KMS-11 (cell line): ENCODE data around the gene SACS.

Source experiments
- H2AFZ ChIP-seq: fragments of 200-600 bp; sonication (generic); 2 replicates; pipeline ENCODE4 v1.6.1; 2016; ENCODE audit warnings: antibody characterized with exemption, mixed run types, low read depth
- H3K27ac ChIP-seq: fragments of 200-600 bp; sonication (generic); 2 replicates; pipeline ENCODE4 v1.6.1; 2016; ENCODE audit warnings: mild to moderate bottlenecking, mixed run types
- H3K27me3 ChIP-seq: fragments of 200-600 bp; sonication (generic); 2 replicates; pipeline ENCODE4 v1.6.1; 2017; ENCODE audit warnings: mild to moderate bottlenecking, low read depth, mixed run types, moderate library complexity; ENCODE audit not compliant: insufficient read depth
- H3K36me3 ChIP-seq: fragments of 200-600 bp; sonication (generic); 2 replicates; pipeline ENCODE4 v1.6.1; 2017; ENCODE audit warnings: mild to moderate bottlenecking, mixed run types; ENCODE audit not compliant: insufficient read depth
- H3K4me1 ChIP-seq: fragments of 200-600 bp; sonication (generic); 2 replicates; pipeline ENCODE4 v1.6.1; 2016; ENCODE audit warnings: mild to moderate bottlenecking, low read depth, mixed run types; ENCODE audit not compliant: poor library complexity, severe bottlenecking
- H3K4me2 ChIP-seq: fragments of 200-600 bp; sonication (generic); 2 replicates; pipeline ENCODE4 v1.7.0; 2016; ENCODE audit warnings: mild to moderate bottlenecking, mixed run types
- H3K4me3 ChIP-seq: fragments of 200-600 bp; sonication (generic); IDR thresholded peaks from 2 replicates; pipeline ENCODE4 v1.6.1; 2017; ENCODE audit warnings: low read depth, low read length, mixed read lengths; ENCODE audit not compliant: insufficient read depth
- H3K79me2 ChIP-seq: fragments of 200-600 bp; sonication (generic); 2 replicates; pipeline ENCODE4 v1.6.1; 2016; ENCODE audit warnings: low read depth, mixed run types; ENCODE audit not compliant: insufficient read depth
- H3K9ac ChIP-seq: fragments of 200-600 bp; sonication (generic); 2 replicates; pipeline ENCODE4 v1.6.1; 2016; ENCODE audit warnings: mild to moderate bottlenecking, mixed run types
- H4K20me1 ChIP-seq: fragments of 200-600 bp; sonication (generic); 2 replicates; pipeline ENCODE4 v1.6.1; 2016; ENCODE audit warnings: mild to moderate bottlenecking, mixed run types; ENCODE audit not compliant: insufficient read depth
- CTCF ChIP-seq: fragments of 200-600 bp; sonication (generic); conservative IDR thresholded peaks from 2 replicates; pipeline ENCODE4 v1.6.1; 2017; ENCODE audit warnings: low read depth, mild to moderate bottlenecking, antibody characterized with exemption, low read length, moderate library complexity, mixed read lengths

Gene SACS

GRCh38 chr13:23433171-23434153 lies at the start of gene SACS:
SACS (minus strand) TSS chr13:23433702; CDS start chr13:23411239, 22,463 bp downstream.
- H3K4me2 ChIP-seq, result no peak within 1 kb of the TSS
- H2AFZ ChIP-seq, result no peak within 1 kb of the TSS
- no peaks in the 10 kb centered on the region for H3K36me3 ChIP-seq
- no peak for TF ChIP-seq CTCF
- H3K9ac ChIP-seq, result no peak within 1 kb of the TSS
- no peaks in the 10 kb centered on the region for H3K79me2 ChIP-seq
- H4K20me1 ChIP-seq, result no peaks in the 10 kb centered on the region
- H3K27me3 ChIP-seq, result no peaks in the 10 kb centered on the region
- no peak within 1 kb of the TSS for H3K27ac ChIP-seq
- H3K4me1 ChIP-seq, result no peaks in the 10 kb centered on the region
- no peak within 1 kb of the TSS for H3K4me3 ChIP-seq

GRCh38 chr13:23480324-23480723 lies 46.8 kb upstream of the SACS start:
- Histone ChIP-seq H4K20me1 (no peaks in the 10 kb centered on the region), H3K9ac (no peak overlapping the region), H3K79me2 (no peaks in the 10 kb centered on the region), H3K4me2 (no peak overlapping the region), H3K27me3 (no peaks in the 10 kb centered on the region), H3K4me1 (no peaks in the 10 kb centered on the region), H2AFZ (no peak overlapping the region), H3K4me3 (no peak overlapping the region), H3K36me3 (no peaks in the 10 kb centered on the region), H3K27ac (no peak overlapping the region)
- no peak for TF ChIP-seq CTCF

GRCh38 chr13:23477101-23477500 lies 43.6 kb upstream of the SACS start:
- no peak overlapping the region for H3K4me3 ChIP-seq
- H3K4me1 ChIP-seq, result no peaks in the 10 kb centered on the region
- no peak overlapping the region for H3K27ac ChIP-seq
- TF ChIP-seq CTCF, result no peak
- H3K9ac ChIP-seq, result no peak overlapping the region
- H2AFZ ChIP-seq, result no peak overlapping the region
- H3K79me2 ChIP-seq, result no peaks in the 10 kb centered on the region
- no peaks in the 10 kb centered on the region for H3K27me3 ChIP-seq
- H3K4me2 ChIP-seq, result no peak overlapping the region
- H4K20me1 ChIP-seq, result no peaks in the 10 kb centered on the region
- no peaks in the 10 kb centered on the region for H3K36me3 ChIP-seq

- TF ChIP-seq CTCF, result no peak
- no peak overlapping the region for H3K9ac ChIP-seq
- no peak overlapping the region for H3K27ac ChIP-seq
- no peaks in the 10 kb centered on the region for H3K4me1 ChIP-seq
- no peaks in the 10 kb centered on the region for H3K79me2 ChIP-seq
- H3K4me3 ChIP-seq, result no peak overlapping the region
- H3K27me3 ChIP-seq, result no peaks in the 10 kb centered on the region
- H3K4me2 ChIP-seq, result no peak overlapping the region
- H2AFZ ChIP-seq, result no peak overlapping the region
- H4K20me1 ChIP-seq, result no peaks in the 10 kb centered on the region
- no peaks in the 10 kb centered on the region for H3K36me3 ChIP-seq
Observed at GRCh38 chr13:23473221-23473620, 39.7 kb upstream of the SACS start.
